ENCODE data around the gene PTPRK. TPM values are rescaled to one million over a fixed set of nuclear protein-coding genes. Genes with fewer than 3 reads are reported as not detected.

Gene PTPRK
- polyA plus RNA-seq, 3 donors, result 0.01 TPM; not detected in 2

DNA sequence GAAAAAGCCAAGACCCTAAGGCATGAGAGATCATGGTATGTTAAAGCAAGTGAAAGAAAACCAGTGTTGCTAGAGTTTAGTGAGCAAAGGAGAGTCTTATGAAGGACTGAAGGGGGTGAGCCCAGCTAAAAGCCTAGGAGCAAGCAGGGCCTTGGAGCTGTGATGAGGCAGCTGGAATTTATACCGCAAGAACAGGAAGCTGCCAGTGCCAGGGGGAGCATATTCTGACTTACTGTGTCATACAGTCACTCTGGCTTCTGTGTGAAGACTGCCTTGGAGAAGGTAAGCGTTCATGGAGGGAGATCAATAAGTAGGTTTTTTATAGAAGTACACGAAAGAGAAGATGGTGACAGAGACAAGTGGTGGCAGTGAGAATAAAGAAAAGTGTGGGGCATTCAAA is 310.6 kb downstream of the PTPRK start:
- no peak overlapping the region for H3K4me2 ChIP-seq (replicated peaks; ENCODE audit: extremely low read depth, low read length, poor library complexity, severe bottlenecking)
- H3K27ac ChIP-seq (ENCODE audit: low read depth in 1 of 2, low read length in 2 of 2), result no peak overlapping the region
- 58% methylated on average over 2 of the region's 3 CpGs for WGBS (ENCODE audit: insufficient coverage)
- peaks cover 0 to 2% (median 0%) of the 10 kb centered on the region in 7 donors for H3K9me3 Mint-ChIP-seq
- H4K20me1 ChIP-seq (ENCODE audit: insufficient read depth, low read length), result no peaks in the 10 kb centered on the region
- H3K4me1 Mint-ChIP-seq, result no peaks in the 10 kb centered on the region
- no peak overlapping the region for H3K4me3 ChIP-seq (replicated peaks in 1 of 3; ENCODE audit: low read depth in 2 of 3, low read length in 3 of 3)
- no peak overlapping the region for H3K9ac ChIP-seq (ENCODE audit: insufficient read depth, low read length, poor library complexity, severe bottlenecking)
- no peak for TF ChIP-seq CTCF (IDR thresholded peaks at IDR 0.05)
- H3K9me3 ChIP-seq (replicated peaks in 1 of 2; ENCODE audit: control insufficient read depth in 1 of 2, insufficient read depth in 1 of 2, low read length in 2 of 2), result no peaks in the 10 kb centered on the region
- no peak overlapping the region for H2AFZ ChIP-seq (ENCODE audit: insufficient read depth, low read depth, low read length, poor library complexity, severe bottlenecking)
- no peak overlapping the region for H3K27ac Mint-ChIP-seq
- H3K36me3 ChIP-seq (replicated peaks in 1 of 2; ENCODE audit: control insufficient read depth in 1 of 2, insufficient read depth in 2 of 2, low read length in 2 of 2), result no peaks in the 10 kb centered on the region
- H3K36me3 Mint-ChIP-seq, result no peaks in the 10 kb centered on the region
- no peaks in the 10 kb centered on the region for H3K4me1 ChIP-seq (ENCODE audit: control insufficient read depth in 1 of 2, insufficient read depth in 2 of 2, low read length in 2 of 2)
- no peak for DNase-seq
- no peak overlapping the region for H3K4me3 Mint-ChIP-seq
- H3K27me3 Mint-ChIP-seq (ENCODE audit: low read depth in 3 of 3), result no peaks in the 10 kb centered on the region
- no peaks in the 10 kb centered on the region for H3K27me3 ChIP-seq (ENCODE audit: control insufficient read depth in 2 of 2, insufficient read depth in 2 of 2, low read length in 2 of 2)
- intact Hi-C loops (cut with micrococcal nuclease), result no loop called here
- H3K79me2 ChIP-seq (ENCODE audit: insufficient read depth, low read length), result no peaks in the 10 kb centered on the region

DNA sequence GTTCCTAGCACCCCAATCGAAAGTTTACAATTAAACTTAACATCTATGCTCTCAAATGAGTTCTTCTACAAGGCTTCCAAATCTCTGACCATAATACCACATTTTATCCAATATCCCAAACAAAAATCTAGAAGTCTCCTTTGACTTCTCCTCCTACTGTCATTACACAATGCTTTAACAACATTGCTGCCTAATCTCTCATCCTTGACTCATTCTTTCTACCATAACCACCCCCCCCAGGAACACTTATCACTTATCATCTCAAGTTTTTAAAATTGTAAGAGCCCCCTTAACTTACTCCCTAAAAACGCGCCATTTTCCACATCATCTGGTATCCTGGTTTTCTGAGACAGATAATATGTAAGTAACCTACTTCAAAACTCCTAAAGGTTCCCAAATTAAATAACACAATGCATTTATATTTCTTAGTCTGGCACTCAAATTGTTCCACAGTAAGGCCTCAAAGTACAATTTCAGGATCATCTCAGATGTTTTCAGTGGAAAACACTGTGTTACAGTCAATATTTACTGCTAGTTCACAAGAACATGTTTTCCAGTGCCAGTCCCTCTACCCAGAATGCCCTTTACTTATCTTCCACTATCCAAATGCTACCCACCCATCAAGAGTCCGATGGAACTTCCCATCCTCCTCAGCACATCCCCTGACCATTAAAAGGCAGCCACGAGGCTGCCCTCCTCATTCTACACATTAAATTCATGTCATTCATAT is 311.4 kb downstream of the PTPRK start:
- 91% methylated on average over 4 of the region's 5 CpGs for WGBS (ENCODE audit: insufficient coverage)
- no peaks in the 10 kb centered on the region for H3K4me1 ChIP-seq (ENCODE audit: control insufficient read depth in 1 of 2, insufficient read depth in 2 of 2, low read length in 2 of 2)
- H3K4me2 ChIP-seq (replicated peaks; ENCODE audit: extremely low read depth, low read length, poor library complexity, severe bottlenecking), result no peak overlapping the region
- no peaks in the 10 kb centered on the region for H4K20me1 ChIP-seq (ENCODE audit: insufficient read depth, low read length)
- no peaks in the 10 kb centered on the region for H3K27me3 ChIP-seq (ENCODE audit: control insufficient read depth in 2 of 2, insufficient read depth in 2 of 2, low read length in 2 of 2)
- no peaks in the 10 kb centered on the region for H3K4me1 Mint-ChIP-seq
- H3K27me3 Mint-ChIP-seq (ENCODE audit: low read depth in 3 of 3), result peaks cover 0 to 2% (median 0%) of the 10 kb centered on the region in 3 donors
- no peak for DNase-seq
- H3K9me3 Mint-ChIP-seq, result peaks cover 0 to 5% (median 0%) of the 10 kb centered on the region in 7 donors
- no peak for TF ChIP-seq CTCF (IDR thresholded peaks at IDR 0.05)
- no peaks in the 10 kb centered on the region for H3K36me3 Mint-ChIP-seq
- H3K79me2 ChIP-seq (ENCODE audit: insufficient read depth, low read length), result no peaks in the 10 kb centered on the region
- H3K4me3 Mint-ChIP-seq, result no peak overlapping the region
- no peaks in the 10 kb centered on the region for H3K36me3 ChIP-seq (replicated peaks in 1 of 2; ENCODE audit: control insufficient read depth in 1 of 2, insufficient read depth in 2 of 2, low read length in 2 of 2)
- H3K9ac ChIP-seq (ENCODE audit: insufficient read depth, low read length, poor library complexity, severe bottlenecking), result no peak overlapping the region
- no peak overlapping the region for H3K4me3 ChIP-seq (replicated peaks in 1 of 3; ENCODE audit: low read depth in 2 of 3, low read length in 3 of 3)
- no peaks in the 10 kb centered on the region for H3K9me3 ChIP-seq (replicated peaks in 1 of 2; ENCODE audit: control insufficient read depth in 1 of 2, insufficient read depth in 1 of 2, low read length in 2 of 2)
- no peak overlapping the region for H3K27ac Mint-ChIP-seq
- intact Hi-C loops (cut with micrococcal nuclease), result no loop called here
- no peak overlapping the region for H3K27ac ChIP-seq (ENCODE audit: low read depth in 1 of 2, low read length in 2 of 2)
- H2AFZ ChIP-seq (ENCODE audit: insufficient read depth, low read depth, low read length, poor library complexity, severe bottlenecking), result no peak overlapping the region

Data from CD14-positive monocyte (primary cell).